ENCODE measurements around the gene CITED1. TPM values are rescaled to one million over a fixed set of nuclear protein-coding genes. Genes with fewer than 3 reads are reported as not detected.
"Not testable (repeated sequence)": the region's sequence is repeated elsewhere in the genome, so short reads cannot be mapped to it uniquely, and the experiment has no call there.

Gene CITED1
- not detected for total RNA-seq
- long read RNA-seq = 0 reads

GRCh38 chrX:72305286-72306084 lies at the start of gene CITED1:
Gene CITED1 (minus strand): TSS chrX:72305914. CDS start chrX:72302869, 3,045 bp downstream.
- DNase-seq (peak; percentile 28), ATAC-seq (no peak)

GRCh38 chrX:72352786-72353185 lies 47.1 kb upstream of the CITED1 start:
- intact Hi-C loops (cut with micrococcal nuclease) = no loop called here

More at GRCh38 chrX:72305286-72306084, at the start of gene CITED1:
- intact Hi-C loops (cut with micrococcal nuclease) = no loop called here

GRCh38 chrX:72351606-72352334 lies 46.1 kb upstream of the CITED1 start:
- peak; percentile 27 for DNase-seq
- intact Hi-C loops (cut with micrococcal nuclease) = no loop called here
- peak; percentile 31 for ATAC-seq

More at GRCh38 chrX:72352786-72353185, 47.1 kb upstream of the CITED1 start:
- ATAC-seq = no peak
- no peak for DNase-seq

- no peak for ATAC-seq
- intact Hi-C loops (cut with micrococcal nuclease) = no loop called here
- DNase-seq = no peak
These were observed 43.5 kb upstream of the CITED1 start for GRCh38 chrX:72349190-72349589.

GRCh38 chrX:72348247-72348979 lies 42.7 kb upstream of the CITED1 start:
- DNase-seq (no peak), ATAC-seq (no peak)
- intact Hi-C loops (cut with micrococcal nuclease) = no loop called here

- ATAC-seq (peak; percentile 89), DNase-seq (peak; percentile 34)
- intact Hi-C loops (cut with micrococcal nuclease) = no loop called here
These were observed 41.7 kb upstream of the CITED1 start for GRCh38 chrX:72347366-72347765.

GRCh38 chrX:72346302-72346949 lies 40.7 kb upstream of the CITED1 start:
- intact Hi-C loops (cut with micrococcal nuclease) = no loop called here
- ATAC-seq = no peak

GRCh38 chrX:72340626-72341025 lies 34.9 kb upstream of the CITED1 start:
- intact Hi-C loops (cut with micrococcal nuclease) = no loop called here
- DNase-seq (no peak), ATAC-seq (no peak)

More at GRCh38 chrX:72346302-72346949, 40.7 kb upstream of the CITED1 start:
- DNase-seq = no peak

GRCh38 chrX:72340041-72340440 lies 34.3 kb upstream of the CITED1 start:
- no peak for ATAC-seq
- intact Hi-C loops (cut with micrococcal nuclease) = no loop called here

GRCh38 chrX:72330131-72330530 lies 24.4 kb upstream of the CITED1 start:
- ATAC-seq (no peak), DNase-seq (no peak)
- intact Hi-C loops (cut with micrococcal nuclease) = no loop called here

More at GRCh38 chrX:72340041-72340440, 34.3 kb upstream of the CITED1 start:
- DNase-seq = no peak

GRCh38 chrX:72326605-72327300 lies 21.0 kb upstream of the CITED1 start:
- no peak for ATAC-seq
- DNase-seq = no peak
- intact Hi-C loops (cut with micrococcal nuclease) = no loop called here

GRCh38 chrX:72319651-72320050 lies 13.9 kb upstream of the CITED1 start:
- DNase-seq; intact Hi-C loops (cut with micrococcal nuclease); ATAC-seq: not testable (repeated sequence)

- intact Hi-C loops (cut with micrococcal nuclease) = no loop called here
- no peak for ATAC-seq
These were observed 11.4 kb upstream of the CITED1 start for GRCh38 chrX:72317139-72317538.

GRCh38 chrX:72316408-72317110 lies 10.8 kb upstream of the CITED1 start:
- DNase-seq (no peak), ATAC-seq (no peak)
- intact Hi-C loops (cut with micrococcal nuclease) = no loop called here

More at GRCh38 chrX:72317139-72317538, 11.4 kb upstream of the CITED1 start:
- DNase-seq = no peak

GRCh38 chrX:72314881-72315280 lies 9.2 kb upstream of the CITED1 start:
- ATAC-seq = no peak
- no peak for DNase-seq
- intact Hi-C loops (cut with micrococcal nuclease) = no loop called here

- DNase-seq (no peak), ATAC-seq (no peak)
- intact Hi-C loops (cut with micrococcal nuclease) = no loop called here
These were observed 8.3 kb upstream of the CITED1 start for GRCh38 chrX:72313707-72314641.

All from left ventricle myocardium superior (tissue), 1 donor.